ENCODE results near the gene WWOX.

The WWOX gene

GRCh38 chr16:78639775-78640174, 540.3 kb downstream of the WWOX start:
- no peak for DNase-seq

GRCh38 chr16:78640886-78641285, 541.4 kb downstream of the WWOX start:
- no peak for DNase-seq

GRCh38 chr16:78641433-78641832, 542.0 kb downstream of the WWOX start:
- DNase-seq, result no peak

- DNase-seq, result no peak
These were observed 543.3 kb downstream of the WWOX start for GRCh38 chr16:78642621-78643285.

- DNase-seq, result no peak
These were observed 546.2 kb downstream of the WWOX start for GRCh38 chr16:78645657-78646056.

- DNase-seq, result no peak
These were observed 547.6 kb downstream of the WWOX start for GRCh38 chr16:78647019-78647418.

GRCh38 chr16:78647491-78647890, 548.0 kb downstream of the WWOX start:
- no peak for DNase-seq

- DNase-seq, result no peak
These were observed 549.1 kb downstream of the WWOX start for GRCh38 chr16:78648517-78648916.

GRCh38 chr16:78650339-78651074, 551.1 kb downstream of the WWOX start:
- DNase-seq, result no peak

- DNase-seq, result no peak
These were observed 555.5 kb downstream of the WWOX start for GRCh38 chr16:78654929-78655328.

- no peak for DNase-seq
These were observed 556.1 kb downstream of the WWOX start for GRCh38 chr16:78655331-78656113.

GRCh38 chr16:78656887-78657286, 557.4 kb downstream of the WWOX start:
- DNase-seq, result no peak

- no peak for DNase-seq
These were observed 559.8 kb downstream of the WWOX start for GRCh38 chr16:78659216-78659615.

GRCh38 chr16:78659668-78660217, 560.3 kb downstream of the WWOX start:
- DNase-seq, result no peak

GRCh38 chr16:78660795-78661194, 561.3 kb downstream of the WWOX start:
- DNase-seq, result no peak

- DNase-seq, result no peak
These were observed 564.2 kb downstream of the WWOX start for GRCh38 chr16:78663690-78664089.

- DNase-seq, result no peak
These were observed 565.6 kb downstream of the WWOX start for GRCh38 chr16:78664811-78665772.

- no peak for DNase-seq
These were observed 566.9 kb downstream of the WWOX start for GRCh38 chr16:78666318-78666717.

- no peak for DNase-seq
These were observed 568.2 kb downstream of the WWOX start for GRCh38 chr16:78667675-78668074.

- no peak for DNase-seq
These were observed 568.9 kb downstream of the WWOX start for GRCh38 chr16:78668393-78668792.

GRCh38 chr16:78669994-78670393, 570.5 kb downstream of the WWOX start:
- DNase-seq, result no peak

Data from NCI-H446 (cell line).